GM18861 (cell line): ENCODE data around the gene DAGLA.
"Not testable (repeated sequence)": the region's sequence is repeated elsewhere in the genome, so short reads cannot be mapped to it uniquely, and the experiment has no call there.

Source experiments
- ATAC-seq: cut with Tn5 transposase; IDR thresholded peaks from one replicate; pipeline ENCODE4 v1.9.1; 2021; ENCODE audit not compliant: unreplicated experiment

The DAGLA gene

GRCh38 chr11:61666684-61667297 is 13.4 kb upstream of the DAGLA start:
- ATAC-seq: no peak

GRCh38 chr11:61667684-61668305 is 12.4 kb upstream of the DAGLA start:
- ATAC-seq: no peak

- no peak for ATAC-seq
Measured at GRCh38 chr11:61669417-61669816, 10.8 kb upstream of the DAGLA start.

- no peak for ATAC-seq
Measured at GRCh38 chr11:61670626-61671025, 9.6 kb upstream of the DAGLA start.

GRCh38 chr11:61671527-61671926 is 8.7 kb upstream of the DAGLA start:
- no peak for ATAC-seq

GRCh38 chr11:61673946-61674467 is 6.2 kb upstream of the DAGLA start:
- not testable (repeated sequence) for ATAC-seq

GRCh38 chr11:61675826-61676225 is 4.4 kb upstream of the DAGLA start:
- no peak for ATAC-seq

GRCh38 chr11:61679296-61679695 is 895 bp upstream of the DAGLA start:
- ATAC-seq: no peak

- ATAC-seq: no peak
Measured at GRCh38 chr11:61680622-61681221, 531 bp downstream of the DAGLA start.

GRCh38 chr11:61682093-61682732 is 2.0 kb downstream of the DAGLA start:
- no peak for ATAC-seq

- no peak for ATAC-seq
Measured at GRCh38 chr11:61682906-61683675, 2.9 kb downstream of the DAGLA start.

- ATAC-seq: no peak
Measured at GRCh38 chr11:61683961-61684869, 4.0 kb downstream of the DAGLA start.

- ATAC-seq: no peak
Measured at GRCh38 chr11:61684870-61685616, 4.9 kb downstream of the DAGLA start.

GRCh38 chr11:61685617-61685967 is 5.4 kb downstream of the DAGLA start:
- no peak for ATAC-seq

- ATAC-seq: no peak
Measured at GRCh38 chr11:61686066-61686465, 5.9 kb downstream of the DAGLA start.

GRCh38 chr11:61686469-61686868 is 6.3 kb downstream of the DAGLA start:
- no peak for ATAC-seq

GRCh38 chr11:61687420-61687819 is 7.2 kb downstream of the DAGLA start:
- ATAC-seq: no peak

- ATAC-seq: no peak
Measured at GRCh38 chr11:61688365-61689163, 8.4 kb downstream of the DAGLA start.

GRCh38 chr11:61689164-61689496 is 8.9 kb downstream of the DAGLA start:
- ATAC-seq: no peak
